Endodermal cell (in vitro differentiated cells): ENCODE results near the gene MYBPC1. TPM values are rescaled to one million over a fixed set of nuclear protein-coding genes. Genes with fewer than 3 reads are reported as not detected.

ENCODE experiments used
- DNase-seq: peaks from one replicate; pipeline ENCODE4 v3.0.0-alpha.2; 2017
- H3K27ac ChIP-seq: 2 replicates; pipeline ENCODE4 v1.5.1; 2013; ENCODE audit warnings: mild to moderate bottlenecking, low read depth, low read length, moderate library complexity
- H3K27me3 ChIP-seq: 2 replicates; pipeline ENCODE4 v1.6.1; 2013; ENCODE audit warnings: mild to moderate bottlenecking, low read length, moderate library complexity; ENCODE audit not compliant: insufficient read depth, control insufficient read depth, poor library complexity, severe bottlenecking
- H3K36me3 ChIP-seq: 2 replicates; pipeline ENCODE4 v1.7.0; 2013; ENCODE audit warnings: mild to moderate bottlenecking, low read length, moderate library complexity; ENCODE audit not compliant: control insufficient read depth, insufficient read depth
- H3K4me1 ChIP-seq: one replicate; pipeline ENCODE4 v1.7.0; 2013; ENCODE audit warnings: low read length; ENCODE audit not compliant: control insufficient read depth, insufficient read depth
- H3K4me3 ChIP-seq: 2 replicates; pipeline ENCODE4 v1.5.1; 2013; ENCODE audit warnings: mild to moderate bottlenecking, low read length, moderate library complexity
- H3K9ac ChIP-seq: 2 replicates; pipeline ENCODE4 v1.6.1; 2013; ENCODE audit warnings: mild to moderate bottlenecking, low read length, moderate library complexity; ENCODE audit not compliant: poor library complexity, severe bottlenecking; ENCODE audit errors: extremely low read depth
- H3K9me3 ChIP-seq: 2 replicates; pipeline ENCODE4 v1.6.1; 2013; ENCODE audit warnings: mild to moderate bottlenecking, low read length, moderate library complexity; ENCODE audit not compliant: control insufficient read depth
- H3K27ac Mint-ChIP-seq: 2 replicates; pipeline ENCODE4 v1.8.0; 2020; ENCODE audit warnings: mixed read lengths
- H3K27me3 Mint-ChIP-seq: 2 replicates; pipeline ENCODE4 v1.8.0; 2021; ENCODE audit warnings: mild to moderate bottlenecking, mixed read lengths; ENCODE audit not compliant: insufficient read depth
- H3K36me3 Mint-ChIP-seq: 2 replicates; pipeline ENCODE4 v1.8.0; 2020; ENCODE audit warnings: low read depth, mixed read lengths
- H3K4me1 Mint-ChIP-seq: 2 replicates; pipeline ENCODE4 v1.8.0; 2020; ENCODE audit warnings: mixed read lengths
- H3K4me3 Mint-ChIP-seq: 2 replicates; pipeline ENCODE4 v1.8.0; 2020; ENCODE audit warnings: mild to moderate bottlenecking, moderate library complexity, mixed read lengths
- H3K9me3 Mint-ChIP-seq: 2 replicates; pipeline ENCODE4 v1.8.0; 2020; ENCODE audit warnings: mild to moderate bottlenecking, mixed read lengths
- WGBS, 2 experiments: methylation state at CpG; one replicate each; pipeline versions ENCODE4 v1.1.5 to v1.1.7; 2013; ENCODE audit warnings: missing lambda C conversion rate in 2 of 2, mixed read lengths in 1 of 2; ENCODE audit not compliant: insufficient coverage in 1 of 2, insufficient read length in 1 of 2; 5-methylcytosine and 5-hydroxymethylcytosine counted together
- total RNA-seq, 2 donors: library from RNA; stranded (reverse); fragmentation: NEBNext Ultra II Directional in 1 of 2; extraction: Animal tissue kit (Norgen Biotek cat#: 25700) in 1 of 2; gene quantifications; 2 replicates in 1 of 2; 3 replicates in 1 of 2; pipeline ENCODE4 v1.2.1, GENCODE V29; 2021
- TF ChIP-seq, protein P1 (sequence below): fragments of 200-600 bp; sonication (generic); conservative IDR thresholded peaks from 2 replicates; pipeline ENCODE4 v1.5.0; 2021; ENCODE audit warnings: antibody characterized with exemption, mild to moderate bottlenecking

MYBPC1 gene
- total RNA-seq, 2 donors from 2014 or later = not detected

DNA sequence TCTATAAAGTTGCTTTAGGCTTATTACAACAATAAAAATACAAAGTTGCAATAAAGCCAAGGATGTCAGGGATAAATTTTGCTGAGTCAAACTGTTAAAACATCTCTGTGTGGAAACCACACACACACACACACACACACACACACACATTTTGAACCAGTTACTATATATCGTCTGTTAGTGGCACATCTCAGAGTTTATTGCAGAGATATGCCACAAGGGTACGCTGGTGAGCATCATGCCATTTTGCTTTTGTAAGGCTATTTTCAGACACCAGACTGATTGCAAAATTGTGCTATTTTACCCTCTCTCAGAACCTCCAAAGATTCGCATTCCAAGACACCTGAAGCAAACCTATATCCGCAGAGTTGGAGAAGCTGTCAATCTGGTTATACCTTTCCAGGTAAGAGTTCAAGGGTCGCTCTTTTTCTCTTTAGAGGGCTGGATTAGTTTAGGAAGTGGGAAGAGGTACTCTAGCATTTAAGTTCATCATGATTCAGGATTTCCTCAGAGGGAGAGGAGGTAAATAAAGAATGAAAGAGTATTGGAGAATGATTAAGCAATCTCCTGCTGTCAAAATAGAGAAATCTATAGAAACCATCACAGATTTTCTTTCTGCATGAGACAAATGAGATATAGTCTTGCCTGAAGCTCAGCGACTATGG lies 75.4 kb downstream of the MYBPC1 start:
- Mint-ChIP-seq H3K27ac (no peak overlapping the region), H3K27me3 (no peaks in the 10 kb centered on the region), H3K9me3 (no peaks in the 10 kb centered on the region), H3K36me3 (no peaks in the 10 kb centered on the region), H3K4me3 (no peak overlapping the region), H3K4me1 (no peaks in the 10 kb centered on the region)
- H3K9ac ChIP-seq = no peak overlapping the region
- DNase-seq = peak; percentile 75
- no peaks in the 10 kb centered on the region for H3K9me3 ChIP-seq
- H3K4me3 ChIP-seq = no peak overlapping the region
- H3K36me3 ChIP-seq = no peaks in the 10 kb centered on the region
- H3K4me1 ChIP-seq = no peaks in the 10 kb centered on the region
- TF ChIP-seq, protein P1, sequence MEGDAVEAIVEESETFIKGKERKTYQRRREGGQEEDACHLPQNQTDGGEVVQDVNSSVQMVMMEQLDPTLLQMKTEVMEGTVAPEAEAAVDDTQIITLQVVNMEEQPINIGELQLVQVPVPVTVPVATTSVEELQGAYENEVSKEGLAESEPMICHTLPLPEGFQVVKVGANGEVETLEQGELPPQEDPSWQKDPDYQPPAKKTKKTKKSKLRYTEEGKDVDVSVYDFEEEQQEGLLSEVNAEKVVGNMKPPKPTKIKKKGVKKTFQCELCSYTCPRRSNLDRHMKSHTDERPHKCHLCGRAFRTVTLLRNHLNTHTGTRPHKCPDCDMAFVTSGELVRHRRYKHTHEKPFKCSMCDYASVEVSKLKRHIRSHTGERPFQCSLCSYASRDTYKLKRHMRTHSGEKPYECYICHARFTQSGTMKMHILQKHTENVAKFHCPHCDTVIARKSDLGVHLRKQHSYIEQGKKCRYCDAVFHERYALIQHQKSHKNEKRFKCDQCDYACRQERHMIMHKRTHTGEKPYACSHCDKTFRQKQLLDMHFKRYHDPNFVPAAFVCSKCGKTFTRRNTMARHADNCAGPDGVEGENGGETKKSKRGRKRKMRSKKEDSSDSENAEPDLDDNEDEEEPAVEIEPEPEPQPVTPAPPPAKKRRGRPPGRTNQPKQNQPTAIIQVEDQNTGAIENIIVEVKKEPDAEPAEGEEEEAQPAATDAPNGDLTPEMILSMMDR = peak; percentile 77
- WGBS, 2 experiments = 76 to 97% methylated on average over 4 to 6 of the region's 6 CpGs
- H3K27ac ChIP-seq = no peak overlapping the region
- H3K27me3 ChIP-seq = no peaks in the 10 kb centered on the region

DNA sequence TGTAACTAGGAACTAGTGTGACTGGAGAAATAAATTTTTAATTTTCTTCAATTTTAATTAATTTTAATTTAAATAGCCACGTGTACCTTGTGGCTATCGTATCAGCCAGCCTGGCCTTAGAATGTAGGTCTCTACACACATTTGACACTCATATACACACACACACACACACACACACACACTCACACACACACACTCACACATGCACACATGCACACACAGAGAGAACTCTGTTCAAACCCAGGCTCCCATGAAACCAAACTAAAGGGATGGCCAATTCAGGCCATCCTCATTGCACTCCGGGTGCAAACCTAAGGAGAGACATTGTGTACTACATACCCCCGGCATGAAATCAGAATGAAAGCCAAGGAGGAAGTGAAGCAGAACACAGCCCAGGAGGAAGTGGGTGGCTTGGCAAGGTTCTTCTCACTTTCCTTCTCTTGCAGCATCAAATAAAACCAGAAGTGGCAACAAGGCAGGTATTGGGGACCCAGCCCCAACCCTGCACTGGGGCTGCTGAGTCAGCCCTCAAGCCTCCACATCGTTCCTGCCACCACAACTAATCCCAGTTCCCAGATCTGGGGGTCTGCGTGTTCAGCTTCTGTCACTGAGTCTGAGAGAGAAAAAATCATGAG lies 76.5 kb downstream of the MYBPC1 start:
- Mint-ChIP-seq H3K27ac (no peak overlapping the region), H3K4me3 (no peak overlapping the region), H3K27me3 (no peaks in the 10 kb centered on the region), H3K4me1 (no peaks in the 10 kb centered on the region), H3K9me3 (no peaks in the 10 kb centered on the region), H3K36me3 (no peaks in the 10 kb centered on the region)
- Histone ChIP-seq H3K27me3 (no peaks in the 10 kb centered on the region), H3K4me1 (no peaks in the 10 kb centered on the region), H3K9ac (no peak overlapping the region), H3K4me3 (no peak overlapping the region), H3K9me3 (no peaks in the 10 kb centered on the region), H3K36me3 (no peaks in the 10 kb centered on the region), H3K27ac (no peak overlapping the region)
- TF ChIP-seq, protein P1 = no peak
- DNase-seq = no peak
- WGBS, 2 experiments = 93 to 95% methylated on average over 4 to 6 of the region's 6 CpGs

DNA sequence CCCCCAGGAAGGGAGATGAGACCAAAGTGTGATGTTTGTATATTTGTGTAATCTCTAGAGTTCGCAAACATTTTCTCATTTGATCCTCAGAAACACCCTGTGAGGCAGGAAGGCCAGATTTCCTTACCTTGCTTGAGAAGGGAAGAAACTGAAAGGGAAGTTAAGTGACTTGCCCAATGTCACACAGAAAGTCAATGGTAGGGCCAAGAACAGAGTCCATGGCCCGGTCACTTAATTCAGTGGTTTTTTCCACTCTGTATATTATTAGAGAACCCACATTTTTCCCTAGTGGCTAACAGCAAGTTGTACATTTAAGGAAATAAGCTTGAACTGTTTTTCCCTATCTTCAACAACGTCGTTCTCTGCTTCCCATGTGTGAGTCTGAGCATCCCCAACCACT lies 77.1 kb downstream of the MYBPC1 start:
- Mint-ChIP-seq H3K4me3 (no peak overlapping the region), H3K4me1 (no peaks in the 10 kb centered on the region), H3K36me3 (no peaks in the 10 kb centered on the region), H3K9me3 (no peaks in the 10 kb centered on the region), H3K27ac (no peak overlapping the region), H3K27me3 (no peaks in the 10 kb centered on the region)
- WGBS, 2 experiments = 91 to 94% methylated on average over 2 to 4 of the region's 4 CpGs
- no peak overlapping the region for H3K4me3 ChIP-seq
- H3K9me3 ChIP-seq = no peaks in the 10 kb centered on the region
- no peak overlapping the region for H3K9ac ChIP-seq
- DNase-seq = no peak
- no peaks in the 10 kb centered on the region for H3K27me3 ChIP-seq
- TF ChIP-seq, protein P1 = no peak
- no peaks in the 10 kb centered on the region for H3K36me3 ChIP-seq
- H3K4me1 ChIP-seq = no peaks in the 10 kb centered on the region
- no peak overlapping the region for H3K27ac ChIP-seq
